GM06990 (cell line): ENCODE results near the gene CDH4.

Experiments
- DNase-seq: peaks from one replicate; pipeline ENCODE4 v3.0.0-alpha.2; 2011; ENCODE audit not compliant: insufficient read length; ENCODE audit errors: extremely low read depth
- H3K27me3 ChIP-seq: replicated peaks from 2 replicates; pipeline ENCODE4 v1.6.0; 2011; ENCODE audit warnings: low read length; ENCODE audit not compliant: control insufficient read depth, insufficient read depth
- H3K36me3 ChIP-seq: 2 replicates; pipeline ENCODE4 v1.5.1; 2011; ENCODE audit warnings: low read length; ENCODE audit not compliant: control insufficient read depth, insufficient read depth
- H3K4me3 ChIP-seq: replicated peaks from 2 replicates; pipeline ENCODE4 v1.5.1; 2011; ENCODE audit warnings: low read depth, mild to moderate bottlenecking, control low read depth, low read length
- CTCF ChIP-seq: IDR thresholded peaks from 2 replicates; pipeline ENCODE4 v1.5.1; 2011; ENCODE audit warnings: low read length, control low read depth, mild to moderate bottlenecking, inconsistent platforms; ENCODE audit not compliant: insufficient read depth, poor library complexity, severe bottlenecking

The CDH4 gene

GRCh38 chr20:61718361-61719005, 466.4 kb downstream of the CDH4 start:
- DNase-seq: no peak
- no peak overlapping the region for H3K4me3 ChIP-seq
- H3K36me3 ChIP-seq: no peaks in the 10 kb centered on the region
- no peak for TF ChIP-seq CTCF
- H3K27me3 ChIP-seq: no peaks in the 10 kb centered on the region

- Histone ChIP-seq H3K27me3 (no peaks in the 10 kb centered on the region), H3K4me3 (no peak overlapping the region), H3K36me3 (no peaks in the 10 kb centered on the region)
- no peak for DNase-seq
- no peak for TF ChIP-seq CTCF
Measured at GRCh38 chr20:61719691-61720347, 467.8 kb downstream of the CDH4 start.

GRCh38 chr20:61720348-61720696, 468.3 kb downstream of the CDH4 start:
- no peak overlapping the region for H3K4me3 ChIP-seq
- no peak for TF ChIP-seq CTCF
- no peak for DNase-seq
- no peaks in the 10 kb centered on the region for H3K27me3 ChIP-seq
- H3K36me3 ChIP-seq: no peaks in the 10 kb centered on the region

GRCh38 chr20:61722146-61722678, 470.2 kb downstream of the CDH4 start:
- no peak for DNase-seq
- no peaks in the 10 kb centered on the region for H3K27me3 ChIP-seq
- no peak for TF ChIP-seq CTCF
- no peaks in the 10 kb centered on the region for H3K36me3 ChIP-seq
- no peak overlapping the region for H3K4me3 ChIP-seq

- Histone ChIP-seq H3K36me3 (no peaks in the 10 kb centered on the region), H3K4me3 (no peak overlapping the region), H3K27me3 (no peaks in the 10 kb centered on the region)
- no peak for TF ChIP-seq CTCF
- DNase-seq: no peak
Measured at GRCh38 chr20:61723529-61724257, 471.6 kb downstream of the CDH4 start.
